ENCODE results near the gene PIK3R3. TPM values are rescaled to one million over a fixed set of nuclear protein-coding genes. Genes with fewer than 3 reads are reported as not detected.

The PIK3R3 gene
- total RNA-seq, 2 donors from 2014 or later, result 6.2 to 12.9 TPM

DNA sequence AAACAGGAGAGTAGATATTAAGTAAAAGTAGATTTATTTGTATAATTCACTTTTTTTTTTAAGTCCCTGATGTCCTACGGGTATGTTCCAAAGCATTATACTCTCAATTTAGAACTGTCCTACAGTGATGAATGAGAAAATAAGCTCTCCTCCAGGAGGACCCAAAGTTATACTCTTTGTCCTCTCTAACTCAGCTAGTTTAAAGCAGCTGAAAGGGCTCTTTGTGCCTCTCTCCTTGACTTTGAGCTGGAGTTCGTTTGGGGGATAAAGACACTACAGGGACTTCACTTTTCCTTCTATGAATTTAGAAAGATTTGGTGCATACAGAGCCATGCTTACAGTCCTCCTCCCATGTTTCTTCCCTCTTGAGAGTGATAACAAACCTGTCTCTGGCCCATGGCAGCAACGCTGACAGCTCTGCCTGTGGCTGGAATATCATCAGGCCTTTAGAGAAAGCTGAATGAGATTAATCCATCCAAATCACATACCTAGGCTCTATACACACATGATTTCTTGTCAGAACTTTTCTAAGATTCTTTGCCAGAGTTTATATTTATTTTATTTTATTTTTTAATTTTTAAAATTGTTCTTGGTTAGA lies 134.3 kb downstream of the PIK3R3 start:
- Histone ChIP-seq H3K27ac (no peak overlapping the region), H3K27me3 (no peaks in the 10 kb centered on the region), H3K36me3 (replicated peaks in 1 of 2; ENCODE audit: insufficient read depth in 1 of 2, low read depth in 2 of 2) (no peaks in the 10 kb centered on the region), H3K4me1 (no peaks in the 10 kb centered on the region), H3K4me3 (no peak overlapping the region), H3K9me3 (no peaks in the 10 kb centered on the region)
- TF ChIP-seq, protein P1, sequence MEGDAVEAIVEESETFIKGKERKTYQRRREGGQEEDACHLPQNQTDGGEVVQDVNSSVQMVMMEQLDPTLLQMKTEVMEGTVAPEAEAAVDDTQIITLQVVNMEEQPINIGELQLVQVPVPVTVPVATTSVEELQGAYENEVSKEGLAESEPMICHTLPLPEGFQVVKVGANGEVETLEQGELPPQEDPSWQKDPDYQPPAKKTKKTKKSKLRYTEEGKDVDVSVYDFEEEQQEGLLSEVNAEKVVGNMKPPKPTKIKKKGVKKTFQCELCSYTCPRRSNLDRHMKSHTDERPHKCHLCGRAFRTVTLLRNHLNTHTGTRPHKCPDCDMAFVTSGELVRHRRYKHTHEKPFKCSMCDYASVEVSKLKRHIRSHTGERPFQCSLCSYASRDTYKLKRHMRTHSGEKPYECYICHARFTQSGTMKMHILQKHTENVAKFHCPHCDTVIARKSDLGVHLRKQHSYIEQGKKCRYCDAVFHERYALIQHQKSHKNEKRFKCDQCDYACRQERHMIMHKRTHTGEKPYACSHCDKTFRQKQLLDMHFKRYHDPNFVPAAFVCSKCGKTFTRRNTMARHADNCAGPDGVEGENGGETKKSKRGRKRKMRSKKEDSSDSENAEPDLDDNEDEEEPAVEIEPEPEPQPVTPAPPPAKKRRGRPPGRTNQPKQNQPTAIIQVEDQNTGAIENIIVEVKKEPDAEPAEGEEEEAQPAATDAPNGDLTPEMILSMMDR (IDR thresholded peaks at IDR 0.05), result no peak
- TF ChIP-seq POLR2A (IDR thresholded peaks at IDR 0.05), result no peak
- intact Hi-C loops (cut with DNase I), result no loop called here
- 62 to 63% methylated on average over 3 of the region's 3 CpGs for WGBS, 2 donors
- no peak for ATAC-seq
- DNase-seq, result no peak

DNA sequence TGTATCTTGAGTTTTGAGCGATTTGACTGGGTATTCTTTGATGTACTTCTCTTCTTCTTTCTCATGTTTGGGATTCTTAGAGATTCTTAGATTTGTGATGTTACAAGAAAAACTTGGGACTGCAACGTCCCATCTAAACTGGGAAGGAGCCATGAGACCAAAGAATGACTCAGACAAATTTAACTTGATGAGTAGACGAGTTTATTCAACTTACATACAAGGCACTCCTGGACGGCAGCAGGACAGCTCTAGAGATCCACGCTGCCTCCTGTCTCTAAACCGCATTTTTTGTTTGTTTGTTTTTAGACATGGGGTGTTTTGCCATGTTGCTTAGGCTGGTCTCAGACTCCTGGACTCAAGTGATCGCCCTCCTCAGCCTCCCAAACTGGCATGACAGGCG lies 137.1 kb downstream of the PIK3R3 start:
- WGBS, 2 donors, result 80 to 86% methylated on average over 8 of the region's 8 CpGs
- intact Hi-C loops (cut with DNase I), result no loop called here
- Histone ChIP-seq H3K9me3 (no peaks in the 10 kb centered on the region), H3K27me3 (no peaks in the 10 kb centered on the region), H3K27ac (no peak overlapping the region), H3K36me3 (replicated peaks in 1 of 2; ENCODE audit: insufficient read depth in 1 of 2, low read depth in 2 of 2) (no peaks in the 10 kb centered on the region), H3K4me3 (no peak overlapping the region), H3K4me1 (no peaks in the 10 kb centered on the region)
- ATAC-seq (no peak), DNase-seq (no peak)
- no peak for TF ChIP-seq POLR2A (IDR thresholded peaks at IDR 0.05)
- TF ChIP-seq, protein P1 (IDR thresholded peaks at IDR 0.05), result no peak

DNA sequence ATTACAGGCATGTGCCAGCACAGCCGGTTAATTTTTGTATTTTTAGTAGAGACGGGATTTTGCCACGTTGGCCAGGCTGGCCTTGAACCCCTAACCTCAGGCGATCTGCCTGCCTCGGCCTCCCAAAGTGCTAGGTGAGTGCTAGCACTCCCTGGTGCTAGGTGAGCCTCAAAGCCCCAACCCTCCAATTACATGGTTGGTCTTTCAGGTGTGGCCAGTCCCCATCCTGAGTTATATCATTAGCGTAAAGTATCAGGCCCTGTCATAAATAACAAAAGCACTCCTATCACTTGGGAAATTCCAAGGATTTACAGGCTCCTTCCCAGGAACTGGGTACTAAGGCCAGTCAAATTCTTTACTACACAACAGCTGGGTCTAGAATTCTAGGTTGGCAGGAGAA lies 138.0 kb downstream of the PIK3R3 start:
- Histone ChIP-seq H3K4me1 (no peaks in the 10 kb centered on the region), H3K36me3 (replicated peaks in 1 of 2; ENCODE audit: insufficient read depth in 1 of 2, low read depth in 2 of 2) (no peaks in the 10 kb centered on the region), H3K9me3 (no peaks in the 10 kb centered on the region), H3K27ac (no peak overlapping the region), H3K4me3 (no peak overlapping the region), H3K27me3 (no peaks in the 10 kb centered on the region)
- intact Hi-C loops (cut with DNase I), result no loop called here
- DNase-seq (no peak), ATAC-seq (no peak)
- no peak for TF ChIP-seq POLR2A (IDR thresholded peaks at IDR 0.05)
- TF ChIP-seq, protein P1 (IDR thresholded peaks at IDR 0.05), result no peak
- WGBS, 2 donors, result 89 to 93% methylated on average over 6 of the region's 6 CpGs

Small RNA genes lying within 50 kb of the gene (small RNA-seq; reads per million reads assigned to genes)
- gene AL358075.3 (not detected), gene AL672043.1 (not detected)

Other genes starting within 250 kb of the PIK3R3 start
- gene TSPAN1, start 42.5 kb upstream of the PIK3R3 start, total RNA-seq, result 1 to 10 TPM in 1 of 2 donors, under 1 TPM in 1; 0.66 to 5.2 TPM
- not detected for gene P3R3URF, start 43.9 kb upstream of the PIK3R3 start, total RNA-seq
- 10 to 100 TPM; 31.9 to 36.3 TPM for gene POMGNT1, start 65.8 kb upstream of the PIK3R3 start, total RNA-seq
- 1 to 10 TPM in 1 of 2 donors, not detected in 1; 1.6 TPM for gene LURAP1, start 70.7 kb upstream of the PIK3R3 start, total RNA-seq
- gene RAD54L, start 115.1 kb upstream of the PIK3R3 start, total RNA-seq, result under 1 TPM in 1 of 2 donors, not detected in 1; under 0.01 TPM
- gene LRRC41, start 171.0 kb upstream of the PIK3R3 start, total RNA-seq, result 10 to 100 TPM; 36.6 to 59.0 TPM
- 100 to 1,000 TPM in 1 of 2 donors, 10 to 100 TPM in 1; 92.4 to 195 TPM for gene UQCRH, start 171.1 kb upstream of the PIK3R3 start, total RNA-seq
- 10 to 100 TPM; 15.6 to 26.0 TPM for gene NSUN4, start 208.2 kb upstream of the PIK3R3 start, total RNA-seq